Measurements from ENCODE around the gene PFDN1. TPM values are rescaled to one million over a fixed set of nuclear protein-coding genes. Genes with fewer than 3 reads are reported as not detected.
"Not testable (repeated sequence)": the region's sequence is repeated elsewhere in the genome, so short reads cannot be mapped to it uniquely, and the experiment has no call there.

The PFDN1 gene
- 60.4 and 61.0 TPM in 2 replicates for total RNA-seq

- Mint-ChIP-seq H3K9me3 (no peaks in the 10 kb centered on the region), H3K4me3 (ENCODE audit: low read depth) (peak within 1 kb of the TSS; percentile 100), H3K36me3 (ENCODE audit: low read depth) (peaks cover 23% of the 10 kb centered on the region), H3K27ac (peak within 1 kb of the TSS; percentile 98), H3K27me3 (ENCODE audit: low read depth) (peaks cover 11% of the 10 kb centered on the region), H3K4me1 (ENCODE audit: low read depth) (peaks cover 24% of the 10 kb centered on the region)
- intact Hi-C loops (cut with micrococcal nuclease) = loop anchor here (1.0 to 2.0 kb wide), 3 partner anchors 42 to 98 kb away; partner anchors contain the start of gene ANKHD1
- peak; percentile 91 for DNase-seq (ENCODE audit: low spot score)
These were observed at the start of gene PFDN1 for GRCh38 chr5:140302786-140303639. Gene PFDN1, minus strand, starts transcription at chr5:140303101. Its CDS starts 28 bp downstream, at chr5:140303073.

GRCh38 chr5:140351609-140352334 is 48.9 kb upstream of the PFDN1 start:
- peaks cover 10% of the 10 kb centered on the region for H3K4me1 Mint-ChIP-seq (ENCODE audit: low read depth)
- H3K9me3 Mint-ChIP-seq = no peaks in the 10 kb centered on the region
- H3K36me3 Mint-ChIP-seq (ENCODE audit: low read depth) = no peaks in the 10 kb centered on the region
- H3K27me3 Mint-ChIP-seq (ENCODE audit: low read depth) = peaks cover 15% of the 10 kb centered on the region
- DNase-seq (ENCODE audit: low spot score) = peak; percentile 45
- no peak overlapping the region for H3K4me3 Mint-ChIP-seq (ENCODE audit: low read depth)
- no peak overlapping the region for H3K27ac Mint-ChIP-seq
- intact Hi-C loops (cut with micrococcal nuclease) = loop anchor here (1.0 to 5.0 kb wide), 3 partner anchors 107 to 174 kb away; partner anchors contain the start of gene CYSTM1

- no peak for DNase-seq (ENCODE audit: low spot score)
- Mint-ChIP-seq H3K4me3 (ENCODE audit: low read depth) (no peak overlapping the region), H3K4me1 (ENCODE audit: low read depth) (peaks cover 21% of the 10 kb centered on the region), H3K27ac (no peak overlapping the region), H3K9me3 (no peaks in the 10 kb centered on the region), H3K27me3 (ENCODE audit: low read depth) (peaks cover 15% of the 10 kb centered on the region), H3K36me3 (ENCODE audit: low read depth) (peaks cover 9% of the 10 kb centered on the region)
- intact Hi-C loops (cut with micrococcal nuclease) = no loop called here
These were observed 46.3 kb upstream of the PFDN1 start for GRCh38 chr5:140349244-140349643.

DNA sequence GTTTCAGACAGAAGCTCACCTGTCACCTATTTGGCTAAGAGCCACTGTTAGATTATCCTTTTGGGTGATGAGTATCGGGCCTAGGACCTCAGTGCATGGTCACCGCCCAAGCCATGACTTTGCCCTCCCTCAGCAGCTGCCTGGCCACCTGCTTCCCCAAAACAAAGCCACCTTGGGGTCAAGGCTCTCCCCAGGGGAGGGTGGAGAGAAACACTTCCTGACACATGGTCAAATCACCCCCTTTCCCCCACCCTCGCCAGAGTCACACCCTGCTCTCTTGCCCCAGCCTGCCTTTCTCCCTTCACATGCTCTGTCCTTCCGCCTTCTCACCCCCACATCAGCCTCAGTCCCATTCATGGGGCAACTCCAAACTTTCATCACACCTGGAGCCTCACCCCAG is 45.2 kb upstream of the PFDN1 start:
- Mint-ChIP-seq H3K9me3 (no peaks in the 10 kb centered on the region), H3K4me1 (ENCODE audit: low read depth) (peaks cover 27% of the 10 kb centered on the region), H3K4me3 (ENCODE audit: low read depth) (no peak overlapping the region), H3K36me3 (ENCODE audit: low read depth) (peaks cover 20% of the 10 kb centered on the region), H3K27me3 (ENCODE audit: low read depth) (peaks cover 13% of the 10 kb centered on the region), H3K27ac (no peak overlapping the region)
- no peak for DNase-seq (ENCODE audit: low spot score)
- intact Hi-C loops (cut with micrococcal nuclease) = no loop called here

- peaks cover 28% of the 10 kb centered on the region for H3K36me3 Mint-ChIP-seq (ENCODE audit: low read depth)
- peaks cover 35% of the 10 kb centered on the region for H3K4me1 Mint-ChIP-seq (ENCODE audit: low read depth)
- no peak overlapping the region for H3K27ac Mint-ChIP-seq
- peaks cover 13% of the 10 kb centered on the region for H3K27me3 Mint-ChIP-seq (ENCODE audit: low read depth)
- H3K9me3 Mint-ChIP-seq = no peaks in the 10 kb centered on the region
- no peak for DNase-seq (ENCODE audit: low spot score)
- H3K4me3 Mint-ChIP-seq (ENCODE audit: low read depth) = peak overlapping the region; percentile 69
- intact Hi-C loops (cut with micrococcal nuclease) = no loop called here
These were observed 44.5 kb upstream of the PFDN1 start for GRCh38 chr5:140347360-140347759.

DNA sequence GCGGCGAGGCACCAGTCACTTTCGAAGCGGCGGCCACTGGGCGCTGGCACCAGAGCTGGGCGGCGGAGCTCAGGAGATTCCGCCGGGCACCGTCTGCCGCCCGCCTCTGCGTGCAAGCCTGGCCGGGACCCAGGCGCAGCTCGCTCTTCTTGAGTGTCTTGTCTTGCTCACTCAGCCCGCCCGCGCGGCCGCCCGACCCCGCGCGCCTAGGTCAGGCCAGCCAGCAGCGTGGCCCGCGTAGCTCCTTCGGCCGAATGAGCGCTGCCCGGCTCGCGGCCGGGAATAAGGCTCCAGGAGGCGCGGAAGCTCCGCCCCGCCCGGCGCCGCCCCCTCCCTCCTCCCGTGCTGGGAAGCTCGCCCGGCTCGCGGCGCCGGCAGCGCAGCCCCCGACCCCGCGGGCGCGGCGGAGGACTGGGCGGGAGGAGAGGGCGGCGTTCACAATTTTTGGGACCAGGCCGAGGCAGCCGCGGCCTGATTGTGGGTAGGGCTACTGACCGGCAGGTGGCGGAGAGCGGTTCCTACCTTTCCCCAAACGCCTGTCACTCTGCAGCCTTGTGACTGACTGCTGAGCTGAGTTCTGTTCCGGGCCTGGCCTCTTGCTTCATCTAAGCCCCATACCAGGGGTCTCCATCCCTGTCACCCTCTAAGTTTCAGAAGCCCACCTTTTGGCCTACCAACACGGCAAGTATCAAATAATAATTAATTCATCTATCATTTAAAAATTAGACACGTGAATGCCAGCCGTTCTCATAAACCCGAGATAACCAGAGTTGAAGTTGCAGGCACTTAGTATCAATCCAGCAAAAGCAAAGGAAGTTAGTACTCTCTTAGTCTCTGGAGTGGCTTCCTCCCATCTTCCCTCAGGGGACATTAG is 43.7 kb upstream of the PFDN1 start, which contains the start of gene HBEGF:
Gene HBEGF (minus strand): TSS at position 256 of the 874 bp plus-strand sequence. CDS start 275 bp downstream, outside the sequence.
- Mint-ChIP-seq H3K4me3 (ENCODE audit: low read depth) (peak within 1 kb of the TSS; percentile 87), H3K4me1 (ENCODE audit: low read depth) (peaks cover 39% of the 10 kb centered on the region), H3K27ac (peak within 1 kb of the TSS; percentile 33), H3K27me3 (ENCODE audit: low read depth) (peaks cover 11% of the 10 kb centered on the region), H3K9me3 (no peaks in the 10 kb centered on the region), H3K36me3 (ENCODE audit: low read depth) (peaks cover 35% of the 10 kb centered on the region)
- intact Hi-C loops (cut with micrococcal nuclease) = no loop called here
- DNase-seq (ENCODE audit: low spot score) = peak; percentile 36

GRCh38 chr5:140345919-140346347 is 43.0 kb upstream of the PFDN1 start:
- no peaks in the 10 kb centered on the region for H3K9me3 Mint-ChIP-seq
- intact Hi-C loops (cut with micrococcal nuclease) = loop anchor here (2.0 kb wide), 1 partner anchor 43 kb away; the partner anchor contains the start of gene PFDN1
- H3K4me1 Mint-ChIP-seq (ENCODE audit: low read depth) = peaks cover 42% of the 10 kb centered on the region
- H3K36me3 Mint-ChIP-seq (ENCODE audit: low read depth) = peaks cover 41% of the 10 kb centered on the region
- no peak for DNase-seq (ENCODE audit: low spot score)
- no peak overlapping the region for H3K27ac Mint-ChIP-seq
- peak overlapping the region; percentile 87 for H3K4me3 Mint-ChIP-seq (ENCODE audit: low read depth)
- peaks cover 8% of the 10 kb centered on the region for H3K27me3 Mint-ChIP-seq (ENCODE audit: low read depth)

GRCh38 chr5:140344683-140345423 is 42.0 kb upstream of the PFDN1 start:
- Mint-ChIP-seq H3K4me3 (ENCODE audit: low read depth) (peak overlapping the region; percentile 87), H3K27ac (no peak overlapping the region), H3K36me3 (ENCODE audit: low read depth) (peaks cover 49% of the 10 kb centered on the region), H3K4me1 (ENCODE audit: low read depth) (peaks cover 47% of the 10 kb centered on the region), H3K27me3 (ENCODE audit: low read depth) (peaks cover 4% of the 10 kb centered on the region), H3K9me3 (no peaks in the 10 kb centered on the region)
- DNase-seq (ENCODE audit: low spot score) = no peak
- intact Hi-C loops (cut with micrococcal nuclease) = loop anchor here (2.0 kb wide), 1 partner anchor 42 kb away; the partner anchor contains the start of gene PFDN1

DNA sequence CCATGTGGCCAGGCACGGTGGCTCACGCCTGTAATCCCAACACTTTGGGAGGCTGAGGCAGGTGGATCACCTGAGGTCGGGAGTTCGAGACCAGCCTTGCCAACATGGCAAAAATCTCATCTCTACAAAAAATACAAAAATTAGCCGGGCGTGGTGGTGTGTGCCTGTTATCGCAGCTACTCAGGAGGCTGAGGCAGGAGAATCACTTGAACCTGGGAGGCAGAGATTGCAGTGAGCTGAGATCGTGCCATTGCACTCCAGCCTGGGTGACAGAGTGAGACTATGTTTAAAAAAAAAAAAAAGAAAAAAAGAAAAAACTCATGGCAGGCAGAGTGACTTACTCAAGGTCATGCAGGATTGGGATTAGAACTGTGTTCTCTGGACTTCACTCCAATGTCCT is 40.9 kb upstream of the PFDN1 start:
- peaks cover 47% of the 10 kb centered on the region for H3K4me1 Mint-ChIP-seq (ENCODE audit: low read depth)
- not testable (repeated sequence) for H3K27ac Mint-ChIP-seq; H3K9me3 Mint-ChIP-seq; DNase-seq (ENCODE audit: low spot score); H3K27me3 Mint-ChIP-seq (ENCODE audit: low read depth)
- H3K36me3 Mint-ChIP-seq (ENCODE audit: low read depth) = peaks cover 56% of the 10 kb centered on the region
- intact Hi-C loops (cut with micrococcal nuclease) = loop anchor here (2.0 kb wide), 1 partner anchor 41 kb away; the partner anchor contains the start of gene PFDN1
- H3K4me3 Mint-ChIP-seq (ENCODE audit: low read depth) = peak overlapping the region; percentile 87

- Mint-ChIP-seq H3K4me3 (ENCODE audit: low read depth) (peak overlapping the region; percentile 82), H3K36me3 (ENCODE audit: low read depth) (peaks cover 62% of the 10 kb centered on the region), H3K27ac (peak overlapping the region; percentile 92), H3K9me3 (no peaks in the 10 kb centered on the region), H3K27me3 (ENCODE audit: low read depth) (no peaks in the 10 kb centered on the region), H3K4me1 (ENCODE audit: low read depth) (peaks cover 49% of the 10 kb centered on the region)
- DNase-seq (ENCODE audit: low spot score) = no peak
- intact Hi-C loops (cut with micrococcal nuclease) = loop anchor here (1.0 kb wide), 1 partner anchor 92 kb away; no protein-coding TSS in a partner anchor
These were observed 40.0 kb upstream of the PFDN1 start for GRCh38 chr5:140342896-140343295.

DNA sequence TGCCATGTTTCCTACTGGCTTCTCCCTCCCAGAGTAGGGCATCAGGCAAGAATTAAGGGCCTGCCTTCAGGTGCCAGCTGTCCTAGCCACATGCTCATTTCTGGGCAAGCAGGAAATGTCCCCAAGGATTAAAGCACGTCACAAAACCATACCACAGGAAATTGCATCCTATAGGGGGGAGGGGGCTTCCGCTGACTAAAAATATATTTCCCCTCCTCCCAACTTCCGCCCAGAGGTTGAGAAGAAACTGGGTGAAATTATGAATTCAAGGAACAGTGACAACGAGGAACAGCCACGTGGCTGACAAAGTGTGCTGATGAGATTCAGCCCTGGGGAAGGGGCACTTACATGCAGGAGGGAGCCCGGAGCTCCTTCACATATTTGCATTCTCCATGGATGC is 39.4 kb upstream of the PFDN1 start:
- Mint-ChIP-seq H3K9me3 (no peaks in the 10 kb centered on the region), H3K36me3 (ENCODE audit: low read depth) (peaks cover 67% of the 10 kb centered on the region), H3K27ac (peak overlapping the region; percentile 92), H3K27me3 (ENCODE audit: low read depth) (no peaks in the 10 kb centered on the region), H3K4me3 (ENCODE audit: low read depth) (peak overlapping the region; percentile 82), H3K4me1 (ENCODE audit: low read depth) (peaks cover 47% of the 10 kb centered on the region)
- intact Hi-C loops (cut with micrococcal nuclease) = loop anchor here (1.0 kb wide), 1 partner anchor 91 kb away; no protein-coding TSS in a partner anchor
- peak; percentile 35 for DNase-seq (ENCODE audit: low spot score)

All from activated T-helper 2 cell treated with anti-CD3 and anti-CD28 coated beads, Interferon-gamma antibody, Interleukin-2, Interleukin-4, amounts not matched to agents 10 μg/mL and 5 μg/mL and 100 μg/mL, durations not matched to agents 14 hours and 24 hours and 36 hours (primary cell).